ES-I3 (cell line): ENCODE data around the gene COL15A1.

Source experiments
- H3K36me3 ChIP-seq: 2 replicates; pipeline ENCODE4 v1.6.1; 2013; ENCODE audit warnings: mild to moderate bottlenecking, low read length, control low read depth, moderate library complexity; ENCODE audit not compliant: insufficient read depth
- H3K4me1 ChIP-seq: 2 replicates; pipeline ENCODE4 v1.6.1; 2013; ENCODE audit warnings: mild to moderate bottlenecking, control low read depth, low read length; ENCODE audit not compliant: insufficient read depth
- H3K9ac ChIP-seq: 2 replicates; pipeline ENCODE4 v1.6.1; 2013; ENCODE audit warnings: low read depth, mild to moderate bottlenecking, low read length, moderate library complexity
- H3K9me3 ChIP-seq: 2 replicates; pipeline ENCODE4 v1.6.1; 2013; ENCODE audit warnings: mild to moderate bottlenecking, low read length, moderate library complexity; ENCODE audit not compliant: control insufficient read depth, insufficient read depth

The COL15A1 gene

DNA sequence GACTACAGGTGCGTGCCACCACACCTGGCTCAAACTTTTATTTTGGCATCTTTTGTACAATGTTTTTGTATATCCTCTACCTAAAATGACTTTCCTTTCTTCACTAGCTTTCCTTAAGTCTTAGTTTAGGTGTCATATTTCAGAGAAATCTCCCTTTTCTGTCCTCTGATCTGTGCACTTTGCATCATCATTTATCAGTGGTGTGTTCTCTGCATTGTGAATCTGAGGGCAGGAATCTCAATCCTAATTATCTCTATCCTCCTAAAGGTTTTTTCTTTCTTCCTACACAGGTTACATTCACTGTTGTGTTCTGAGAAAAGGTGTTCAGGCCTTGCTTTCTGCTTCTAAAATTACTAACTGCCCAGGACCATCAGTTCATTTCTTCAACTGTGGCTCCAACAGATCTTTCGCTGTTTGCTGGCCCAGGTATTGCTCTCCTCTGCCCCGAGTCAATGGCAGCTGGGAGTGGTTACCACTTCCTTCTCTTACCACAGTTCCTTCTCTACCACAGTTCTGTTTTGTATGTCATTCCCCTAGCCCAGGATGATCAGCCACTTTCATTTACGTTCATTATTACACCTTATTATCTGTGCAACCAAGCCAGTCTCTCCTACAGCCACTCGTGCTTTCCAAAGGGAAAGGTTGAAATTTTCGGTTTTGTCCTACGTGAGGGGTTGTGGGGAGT, 175.2 kb downstream of the COL15A1 start:
- Histone ChIP-seq H3K36me3 (no peaks in the 10 kb centered on the region), H3K9me3 (no peaks in the 10 kb centered on the region), H3K4me1 (peaks cover 9% of the 10 kb centered on the region), H3K9ac (no peak overlapping the region)

DNA sequence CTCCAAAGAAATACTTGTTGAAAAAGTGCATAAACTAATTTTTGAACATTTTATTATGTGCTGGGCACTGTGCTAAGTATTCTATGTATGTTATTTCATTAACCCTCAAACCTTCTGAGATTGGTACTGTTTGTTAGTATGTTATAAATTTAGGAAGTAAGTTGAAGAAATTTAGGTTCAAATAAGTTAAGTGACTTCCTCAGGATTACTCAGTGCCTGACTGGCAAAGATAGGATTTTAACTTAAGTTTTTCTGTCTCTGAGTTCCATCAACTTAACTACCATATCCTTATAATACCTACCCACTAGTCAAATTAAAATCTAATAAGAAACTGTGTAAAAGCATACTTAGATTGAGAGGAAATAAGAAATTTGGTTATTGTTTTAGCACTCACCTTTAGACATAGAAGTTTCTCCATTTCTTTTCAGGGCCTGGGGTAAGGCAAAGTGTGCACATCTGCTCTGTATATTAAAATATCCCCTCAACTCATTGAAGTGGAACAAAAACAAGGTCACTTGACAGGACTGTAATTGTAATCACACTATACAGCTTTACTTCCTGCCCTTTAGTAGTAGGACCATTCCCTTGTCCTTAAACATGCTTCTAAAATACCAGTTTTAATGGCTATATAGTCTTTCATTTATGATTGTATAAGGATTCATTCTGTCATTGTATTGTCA, 176.4 kb downstream of the COL15A1 start:
- Histone ChIP-seq H3K9ac (no peak overlapping the region), H3K9me3 (no peaks in the 10 kb centered on the region), H3K4me1 (peaks cover 9% of the 10 kb centered on the region), H3K36me3 (no peaks in the 10 kb centered on the region)
